GM23248 (cell line): ENCODE measurements around the gene MFAP2.

Source experiments
- EZH2 ChIP-seq: fragments of 200-600 bp; sonication (generic); IDR thresholded peaks from 2 replicates; pipeline ENCODE4 v1.6.1; 2018; ENCODE audit warnings: antibody characterized with exemption, mild to moderate bottlenecking; ENCODE audit not compliant: insufficient read depth, poor library complexity, severe bottlenecking
- EZH2phosphoT487 ChIP-seq: fragments of 200-600 bp; sonication (generic); IDR thresholded peaks from 2 replicates; pipeline ENCODE4 v1.6.1; 2018; ENCODE audit warnings: antibody characterized with exemption, moderate library complexity, mild to moderate bottlenecking, low read depth; ENCODE audit not compliant: insufficient read depth

GRCh38 chr1:16944038-16944437 is 36.4 kb downstream of the MFAP2 start:
- no peak for TF ChIP-seq EZH2
- TF ChIP-seq EZH2phosphoT487: no peak
